ENCODE results near the gene KCTD19. TPM values are rescaled to one million over a fixed set of nuclear protein-coding genes. Genes with fewer than 3 reads are reported as not detected.
"Not testable (repeated sequence)": the region's sequence is repeated elsewhere in the genome, so short reads cannot be mapped to it uniquely, and the experiment has no call there.

The KCTD19 gene
- total and polyA plus RNA-seq, 10 donors, result 0.16 to 0.73 (median 0.41) TPM; not detected in 2

- H3K4me1 ChIP-seq, result peaks cover 10 to 23% (median 15%) of the 10 kb centered on the region in 6 donors
- TF ChIP-seq POLR2A (IDR thresholded peaks at IDR 0.05), result no peak
- TF ChIP-seq CTCF (IDR thresholded peaks at IDR 0.05 in 8 of 11, conservative IDR thresholded peaks at IDR 0.05 in 3 of 11), result no peak
- no peak for TF ChIP-seq POLR2AphosphoS5 (IDR thresholded peaks at IDR 0.05)
- H3K27me3 ChIP-seq (replicated peaks in 1 of 7), result no peaks in the 10 kb centered on the region
- intact Hi-C loops (cut with DNase I; ENCODE audit: low total_unique reads), result no loop called here
- H3K36me3 ChIP-seq, result no peaks in the 10 kb centered on the region
- DNase-seq, result no peak
- H3K9me3 ChIP-seq, result no peaks in the 10 kb centered on the region
- H3K4me3 ChIP-seq, result no peak overlapping the region
- peak overlapping the region in 4 of 8 donors; percentile 26 to 45 (median 38) for H3K27ac ChIP-seq
Measured at GRCh38 chr16:67364600-67365235, 38.2 kb upstream of the KCTD19 start.

GRCh38 chr16:67361038-67361437 is 34.5 kb upstream of the KCTD19 start:
- DNase-seq, result no peak
- peaks cover 10 to 27% (median 15%) of the 10 kb centered on the region in 6 donors for H3K4me1 ChIP-seq
- H3K4me3 ChIP-seq, result no peak overlapping the region
- intact Hi-C loops (cut with DNase I; ENCODE audit: low total_unique reads), result no loop called here
- H3K27ac ChIP-seq, result no peak overlapping the region
- 76 to 91% (median 82%) methylated on average over 3 of the region's 3 CpGs for WGBS, 5 donors
- TF ChIP-seq CTCF (IDR thresholded peaks at IDR 0.05 in 8 of 11, conservative IDR thresholded peaks at IDR 0.05 in 3 of 11) (no peak), POLR2AphosphoS5 (IDR thresholded peaks at IDR 0.05) (no peak), POLR2A (IDR thresholded peaks at IDR 0.05) (no peak)
- H3K27me3 ChIP-seq (replicated peaks in 1 of 7), result no peaks in the 10 kb centered on the region
- no peaks in the 10 kb centered on the region for H3K36me3 ChIP-seq
- H3K9me3 ChIP-seq, result no peaks in the 10 kb centered on the region

GRCh38 chr16:67359540-67360269 is 33.2 kb upstream of the KCTD19 start:
- WGBS, 5 donors, result 89 to 99% (median 92%) methylated on average over 8 of the region's 8 CpGs

GRCh38 chr16:67357561-67357960 is 31.0 kb upstream of the KCTD19 start:
- 66 to 77% (median 69%) methylated on average over 4 of the region's 4 CpGs for WGBS, 5 donors
- no peak for TF ChIP-seq CTCF (IDR thresholded peaks at IDR 0.05 in 8 of 11, conservative IDR thresholded peaks at IDR 0.05 in 3 of 11)
- no peak for TF ChIP-seq POLR2AphosphoS5 (IDR thresholded peaks at IDR 0.05)
- no peak for TF ChIP-seq POLR2A (IDR thresholded peaks at IDR 0.05)
- intact Hi-C loops (cut with DNase I; ENCODE audit: low total_unique reads), result no loop called here
- Histone ChIP-seq H3K27me3 (replicated peaks in 1 of 7) (no peaks in the 10 kb centered on the region), H3K36me3 (no peaks in the 10 kb centered on the region), H3K4me3 (no peak overlapping the region), H3K9me3 (no peaks in the 10 kb centered on the region), H3K27ac (no peak overlapping the region), H3K4me1 (peaks cover 0 to 9% (median 3%) of the 10 kb centered on the region in 6 donors)
- DNase-seq, result no peak

More at GRCh38 chr16:67359540-67360269, 33.2 kb upstream of the KCTD19 start:
- H3K9me3 ChIP-seq; H3K4me3 ChIP-seq; H3K27me3 ChIP-seq (replicated peaks in 1 of 7); H3K36me3 ChIP-seq; DNase-seq; intact Hi-C loops (cut with DNase I; ENCODE audit: low total_unique reads); H3K27ac ChIP-seq: not testable (repeated sequence)
- peaks cover 2 to 14% (median 9%) of the 10 kb centered on the region in 6 donors for H3K4me1 ChIP-seq
